Body of pancreas (tissue), 4 donors: ENCODE results near the gene COL4A4. TPM values are rescaled to one million over a fixed set of nuclear protein-coding genes. Genes with fewer than 3 reads are reported as not detected.

Experiments used
- ATAC-seq: fragments of 150-250 bp; one replicate; pipeline ENCODE4 v1.9.1; 2016
- DNase-seq, 4 donors: peaks; one replicate each; pipeline ENCODE4 v3.0.0-alpha.2; 2019
- H3K27ac ChIP-seq, 4 donors: fragments of 200-600 bp; sonication (generic); 1 replicate in 3 of 4; 2 replicates in 1 of 4; pipeline versions ENCODE4 v1.5.1 to v1.6.1; 2016 to 2019; ENCODE audit warnings: mild to moderate bottlenecking in 1 of 4, mixed read lengths in 1 of 4, moderate library complexity in 1 of 4
- H3K27me3 ChIP-seq, 2 donors: fragments of 200-600 bp; sonication (generic); one replicate each; pipeline ENCODE4 v1.6.0; 2016; ENCODE audit warnings: mild to moderate bottlenecking in 1 of 2
- H3K36me3 ChIP-seq, 2 donors: fragments of 200-600 bp; sonication (generic); replicated peaks in 1 of 2; 2 replicates each; pipeline ENCODE4 v1.5.1; 2016; ENCODE audit warnings: low read depth in 2 of 2; ENCODE audit not compliant: insufficient read depth in 1 of 2
- H3K4me1 ChIP-seq: fragments of 200-600 bp; sonication (generic); one replicate; pipeline ENCODE4 v1.6.0; 2016
- H3K4me3 ChIP-seq, 2 donors: fragments of 200-600 bp; sonication (generic); 1 replicate in 1 of 2; 2 replicates in 1 of 2; pipeline ENCODE4 v1.5.1; 2016 to 2019
- H3K9me3 ChIP-seq, 3 donors: fragments of 200-600 bp; sonication (generic); 1 replicate in 2 of 3; 2 replicates in 1 of 3; pipeline ENCODE4 v1.5.1; 2016
- CTCF ChIP-seq, 7 experiments: fragments of 450-650 bp in 4 of 7; fragments of 200-600 bp in 3 of 7; sonication (generic) in 3 of 7; IDR thresholded peaks; one replicate each; pipeline ENCODE4 v1.5.1; 2016 to 2019; ENCODE audit warnings: antibody characterized with exemption in 7 of 7
- POLR2A ChIP-seq, 3 donors: fragments of 450-650 bp; IDR thresholded peaks; one replicate each; pipeline ENCODE4 v1.6.1; 2016; ENCODE audit warnings: antibody characterized with exemption in 3 of 3, mild to moderate bottlenecking in 2 of 3
- WGBS, 2 donors: methylation state at CpG; one replicate each; pipeline ENCODE4 v1.1.5; 2017; 5-methylcytosine and 5-hydroxymethylcytosine counted together
- intact Hi-C: fragments of 100-400 bp; cut with DNase I; formaldehyde crosslinking; loops from one replicate; pipeline ENCODE4 v1.15.1; 2023
- total RNA-seq, 2 donors: library from RNA; depleted of rRNA; stranded (reverse); fragments of >200 nt; gene quantifications; one replicate each; pipeline ENCODE4 v1.1.0, GENCODE V29; 2016

The COL4A4 gene
- total RNA-seq, 2 donors from 2014 or later = 2.3 to 10.5 TPM

- no peaks in the 10 kb centered on the region for H3K36me3 ChIP-seq
- 74 to 86% methylated on average over 5 of the region's 5 CpGs for WGBS, 2 donors
- ATAC-seq (no peak), DNase-seq (no peak)
- TF ChIP-seq CTCF (IDR thresholded peaks at IDR 0.05) = no peak
- no peak for TF ChIP-seq POLR2A (IDR thresholded peaks at IDR 0.05)
- H3K27me3 ChIP-seq = no peaks in the 10 kb centered on the region
- no peaks in the 10 kb centered on the region for H3K4me1 ChIP-seq
- no peak overlapping the region for H3K27ac ChIP-seq
- intact Hi-C loops = no loop called here
- H3K4me3 ChIP-seq = no peak overlapping the region
- no peaks in the 10 kb centered on the region for H3K9me3 ChIP-seq
Measured at GRCh38 chr2:227125506-227125905, 38.5 kb downstream of the COL4A4 start.

DNA sequence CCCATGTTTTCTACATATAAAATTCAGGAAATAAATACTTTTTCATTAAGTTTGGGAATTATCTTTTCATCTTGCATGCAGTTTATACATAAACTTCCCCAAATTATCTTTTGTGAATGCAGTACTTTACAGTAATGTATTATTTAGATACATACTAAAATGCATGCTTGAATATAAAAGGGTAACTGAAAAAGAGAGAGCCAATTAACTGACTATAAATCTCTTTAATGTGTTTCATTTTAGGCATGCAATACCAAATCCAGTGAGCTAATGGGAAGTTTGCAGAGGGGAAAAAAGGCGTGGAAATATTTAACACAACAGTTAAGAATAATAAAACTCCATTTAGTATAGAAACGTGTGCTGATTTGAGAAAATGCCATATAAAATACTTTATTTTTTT, 39.2 kb downstream of the COL4A4 start:
- H3K4me1 ChIP-seq = no peaks in the 10 kb centered on the region
- H3K27ac ChIP-seq = no peak overlapping the region
- no peaks in the 10 kb centered on the region for H3K9me3 ChIP-seq
- no peak overlapping the region for H3K4me3 ChIP-seq
- 57 to 64% methylated on average over 2 of the region's 2 CpGs for WGBS, 2 donors
- ATAC-seq (no peak), DNase-seq (no peak)
- no peak for TF ChIP-seq POLR2A (IDR thresholded peaks at IDR 0.05)
- no peak for TF ChIP-seq CTCF (IDR thresholded peaks at IDR 0.05)
- H3K27me3 ChIP-seq = no peaks in the 10 kb centered on the region
- intact Hi-C loops = no loop called here
- H3K36me3 ChIP-seq = no peaks in the 10 kb centered on the region

DNA sequence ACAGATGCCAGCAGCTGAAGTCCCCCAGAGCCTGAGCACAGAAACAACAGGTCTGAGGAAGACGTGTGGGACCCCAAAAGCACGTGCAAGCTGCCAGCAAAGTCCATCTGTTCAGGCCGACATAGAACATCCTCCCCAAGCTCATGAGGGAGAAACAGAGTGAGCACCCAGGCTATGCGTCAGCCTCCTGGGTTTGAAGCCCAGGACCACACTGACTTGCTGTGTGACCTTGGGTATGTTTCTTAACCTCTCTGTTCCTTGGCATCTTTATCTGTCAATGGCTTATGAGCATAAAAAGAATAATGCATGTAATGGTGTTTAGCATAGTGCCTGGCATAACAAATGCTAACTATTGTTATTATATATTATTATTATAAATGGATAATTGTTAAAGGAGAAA, 40.3 kb downstream of the COL4A4 start:
- H3K4me3 ChIP-seq = no peak overlapping the region
- H3K4me1 ChIP-seq = no peaks in the 10 kb centered on the region
- intact Hi-C loops = no loop called here
- 69 to 87% methylated on average over 4 of the region's 4 CpGs for WGBS, 2 donors
- ATAC-seq = no peak
- no peak for TF ChIP-seq POLR2A (IDR thresholded peaks at IDR 0.05)
- TF ChIP-seq CTCF (IDR thresholded peaks at IDR 0.05) = no peak
- no peak for DNase-seq
- no peaks in the 10 kb centered on the region for H3K36me3 ChIP-seq
- H3K27me3 ChIP-seq = no peaks in the 10 kb centered on the region
- H3K9me3 ChIP-seq = no peaks in the 10 kb centered on the region
- H3K27ac ChIP-seq = no peak overlapping the region

GRCh38 chr2:227118353-227118752, 45.7 kb downstream of the COL4A4 start:
- H3K36me3 ChIP-seq = peaks cover 0 to 4% of the 10 kb centered on the region in 2 donors
- no peak overlapping the region for H3K4me3 ChIP-seq
- H3K27ac ChIP-seq = no peak overlapping the region
- TF ChIP-seq CTCF (IDR thresholded peaks at IDR 0.05) = no peak
- no peak for TF ChIP-seq POLR2A (IDR thresholded peaks at IDR 0.05)
- H3K4me1 ChIP-seq = no peaks in the 10 kb centered on the region
- no peak for ATAC-seq
- H3K27me3 ChIP-seq = no peaks in the 10 kb centered on the region
- no peaks in the 10 kb centered on the region for H3K9me3 ChIP-seq
- DNase-seq = no peak
- intact Hi-C loops = loop anchor here (10.0 kb wide), 1 partner anchor 84 kb away; no protein-coding TSS in a partner anchor

- 51 to 53% methylated on average over 3 of the region's 3 CpGs for WGBS, 2 donors
- H3K4me3 ChIP-seq = no peak overlapping the region
- H3K9me3 ChIP-seq = no peaks in the 10 kb centered on the region
- intact Hi-C loops = loop anchor here (10.0 kb wide), 1 partner anchor 83 kb away; no protein-coding TSS in a partner anchor
- no peak for TF ChIP-seq POLR2A (IDR thresholded peaks at IDR 0.05)
- no peak for TF ChIP-seq CTCF (IDR thresholded peaks at IDR 0.05)
- H3K4me1 ChIP-seq = no peaks in the 10 kb centered on the region
- no peak for ATAC-seq
- H3K27ac ChIP-seq = no peak overlapping the region
- H3K36me3 ChIP-seq = peaks cover 0 to 4% of the 10 kb centered on the region in 2 donors
- H3K27me3 ChIP-seq = no peaks in the 10 kb centered on the region
- no peak for DNase-seq
Measured at GRCh38 chr2:227117852-227118251, 46.2 kb downstream of the COL4A4 start.
